GM18511 (cell line): Measurements from ENCODE around the gene CEMIP2.

Experiments
- ATAC-seq: cut with Tn5 transposase; IDR thresholded peaks from one replicate; pipeline ENCODE4 v1.9.1; 2021; ENCODE audit warnings: mild to moderate bottlenecking, moderate library complexity; ENCODE audit not compliant: unreplicated experiment

CEMIP2 gene

DNA sequence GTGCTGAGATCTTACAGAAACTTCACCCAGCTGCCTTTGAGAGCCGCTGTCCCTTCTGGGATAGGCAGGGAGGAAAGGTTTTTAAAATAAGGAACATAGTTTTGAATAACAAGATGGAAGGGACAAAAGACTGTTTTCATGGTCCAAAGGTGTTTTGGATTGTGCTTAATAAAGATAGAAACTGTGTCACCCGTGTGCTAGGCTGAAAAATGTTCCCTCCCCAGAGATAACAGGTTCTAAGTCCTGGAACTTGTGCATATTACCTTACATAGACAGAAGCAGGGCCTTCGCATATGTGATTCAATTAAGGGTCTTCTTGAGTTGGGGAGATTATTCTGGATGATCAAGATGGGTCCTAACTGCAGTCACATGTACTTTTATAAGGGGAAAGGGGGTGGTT, 1.9 kb upstream of the CEMIP2 start:
- ATAC-seq: no peak

DNA sequence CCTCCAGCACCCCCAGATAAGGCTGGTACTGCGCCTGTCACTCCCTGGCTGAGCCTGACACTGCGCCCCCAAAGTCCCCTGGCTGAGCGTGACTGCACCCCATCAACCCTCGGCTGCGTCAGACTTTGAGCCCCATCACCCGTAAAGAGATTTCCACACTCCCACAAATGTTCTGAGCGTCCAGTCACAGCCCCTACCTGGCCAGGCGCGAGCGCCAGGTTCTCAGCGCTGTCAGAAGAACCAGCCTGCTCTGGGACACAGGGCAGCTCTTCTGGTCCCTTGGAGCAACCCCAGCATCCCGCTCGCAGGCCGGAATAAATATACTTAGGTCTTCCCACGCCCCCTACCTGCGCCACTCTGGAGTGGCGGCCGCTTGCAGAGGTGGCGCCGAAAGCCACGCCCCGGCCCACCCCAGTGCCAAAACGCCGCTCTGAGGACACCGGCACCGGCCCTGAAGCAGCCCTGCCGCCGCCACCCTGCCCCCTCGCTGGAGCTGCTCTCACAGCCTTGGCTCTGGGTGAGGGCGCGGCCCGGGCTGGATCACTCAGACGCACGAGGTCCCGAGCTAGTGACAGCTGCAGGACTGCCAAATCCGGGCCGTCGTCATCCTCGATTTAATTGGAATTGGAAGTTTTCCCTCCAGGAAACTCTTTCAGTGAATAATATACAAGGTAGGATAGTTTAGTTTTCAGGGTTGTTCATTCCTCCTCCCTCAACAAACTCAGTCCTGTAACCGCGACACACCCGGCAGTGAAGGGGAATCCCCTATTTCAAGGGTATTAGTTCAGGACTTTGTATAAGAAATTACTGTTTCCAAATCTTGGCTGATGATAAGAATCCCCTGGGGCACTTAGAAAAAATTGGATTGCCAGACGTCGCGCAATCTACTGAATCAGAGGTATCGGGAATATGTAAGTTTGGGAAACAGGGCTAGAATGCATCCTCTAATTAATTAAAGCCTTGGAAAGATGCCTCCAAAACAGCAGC, 1.2 kb upstream of the CEMIP2 start:
- peak; percentile 51 for ATAC-seq

- ATAC-seq: no peak
Observed at GRCh38 chr9:71767776-71768321, 464 bp downstream of the CEMIP2 start.

- ATAC-seq: no peak
Observed at GRCh38 chr9:71767163-71767775, 1.0 kb downstream of the CEMIP2 start.

DNA sequence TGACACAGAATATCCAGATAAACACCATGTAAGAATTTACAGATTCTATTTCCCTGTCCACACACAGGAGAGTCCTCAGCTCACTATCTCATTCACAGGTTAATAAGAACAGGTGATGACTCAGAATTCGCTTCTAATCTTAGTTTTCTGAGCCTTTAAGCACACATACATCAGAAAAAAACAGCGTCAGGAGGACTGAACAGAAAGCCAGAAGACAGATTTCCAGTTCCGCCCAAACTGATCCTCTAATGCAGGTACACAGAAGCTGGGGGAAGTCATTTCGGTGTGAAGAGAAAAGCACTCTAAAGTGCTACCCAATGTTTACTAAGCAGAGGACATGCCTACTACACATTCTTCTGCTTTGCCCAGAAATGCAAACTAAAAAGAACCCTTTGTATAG, 1.6 kb downstream of the CEMIP2 start:
- no peak for ATAC-seq

DNA sequence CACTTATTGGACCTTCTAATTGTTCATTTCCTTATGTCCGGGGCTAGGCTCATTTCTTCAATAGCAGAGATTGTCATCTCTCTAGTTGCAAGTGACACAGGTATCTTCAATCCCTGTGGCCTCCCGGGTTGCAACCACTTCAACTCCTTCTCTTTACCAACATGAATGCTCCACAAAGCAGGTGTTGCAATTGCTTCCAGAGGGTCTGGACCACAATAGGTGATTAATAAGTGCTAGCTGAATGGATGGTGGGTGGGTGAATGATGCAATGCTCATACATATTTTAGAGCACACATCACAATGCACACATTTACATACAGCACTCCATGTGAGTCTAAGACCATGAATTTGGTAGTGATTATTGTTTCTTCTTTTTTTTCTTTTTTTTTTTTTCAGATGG, 2.6 kb downstream of the CEMIP2 start:
- ATAC-seq: no peak

DNA sequence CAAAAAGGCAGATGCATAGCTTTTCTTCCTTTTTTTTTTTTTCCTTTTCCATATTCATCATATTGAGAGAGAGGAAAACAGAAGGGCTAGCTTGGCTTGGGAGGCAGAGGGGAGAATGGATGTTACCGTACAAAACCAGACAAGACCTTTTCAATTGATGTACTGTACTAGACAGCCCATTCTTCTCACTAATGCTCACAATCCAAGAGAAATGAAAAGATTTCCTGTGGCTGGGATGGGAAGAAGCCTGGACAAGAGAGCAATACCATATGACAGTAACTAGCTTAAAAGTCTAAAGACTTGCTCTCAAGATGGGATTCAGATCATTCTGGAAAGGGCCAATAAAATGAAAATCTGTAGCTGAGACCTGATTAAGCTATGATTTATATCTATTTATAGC, 3.4 kb downstream of the CEMIP2 start:
- no peak for ATAC-seq

GRCh38 chr9:71764463-71764862, 3.9 kb downstream of the CEMIP2 start:
- ATAC-seq: no peak

DNA sequence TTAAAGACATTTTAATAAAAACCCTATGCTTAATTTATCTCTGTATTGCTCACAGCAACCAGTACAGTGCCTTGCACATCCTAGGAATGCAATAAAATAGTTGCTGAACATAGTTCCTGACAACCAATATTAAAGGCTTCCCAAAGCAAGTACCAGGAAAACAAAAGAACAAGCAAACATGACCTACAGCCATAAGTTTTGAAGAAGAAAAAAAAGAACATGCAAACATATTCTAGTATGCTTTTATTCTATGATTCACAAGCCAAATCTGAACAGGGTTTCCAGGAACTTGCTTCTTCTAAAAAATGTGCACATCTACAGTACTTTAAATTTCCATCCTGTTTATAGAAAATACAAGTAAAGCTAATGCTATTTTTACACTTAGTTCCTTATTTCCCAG, 4.5 kb downstream of the CEMIP2 start:
- ATAC-seq: no peak

DNA sequence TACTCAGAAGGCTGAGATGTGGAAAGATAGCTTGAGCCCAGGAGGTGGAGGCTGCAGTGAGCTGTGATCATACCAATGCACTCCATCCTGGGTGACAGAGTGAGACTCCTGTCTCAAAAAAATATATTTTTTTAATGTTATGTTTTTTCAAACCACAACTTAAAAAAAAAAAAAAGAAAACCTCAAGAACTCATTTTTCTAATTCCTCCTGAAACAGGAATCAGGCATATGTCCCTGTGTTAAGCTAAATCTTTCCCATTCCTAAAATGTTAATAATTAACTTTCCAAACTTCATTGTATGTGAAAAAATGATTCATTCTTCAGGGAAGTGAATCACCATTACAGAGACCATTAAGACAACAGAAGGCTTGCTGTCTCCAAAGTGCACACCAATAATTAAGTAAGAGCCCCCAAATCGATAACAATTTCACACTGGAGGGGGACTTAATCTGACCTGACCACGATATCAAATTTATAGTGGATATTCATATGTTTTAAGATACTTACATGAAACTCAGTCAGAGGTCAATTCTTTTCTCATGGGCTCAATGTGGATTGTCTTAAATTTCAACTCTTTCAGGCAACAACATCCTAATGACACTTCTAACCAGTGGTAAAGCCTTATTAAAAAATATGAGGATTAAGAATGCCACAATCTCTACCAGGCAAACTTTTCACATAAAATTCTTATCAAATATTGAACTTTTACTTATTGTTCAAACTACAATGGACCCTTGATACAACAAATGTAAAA, 5.2 kb downstream of the CEMIP2 start:
- ATAC-seq: no peak

- no peak for ATAC-seq
Observed at GRCh38 chr9:71761938-71762353, 6.4 kb downstream of the CEMIP2 start.

- ATAC-seq: no peak
Observed at GRCh38 chr9:71760901-71761300, 7.4 kb downstream of the CEMIP2 start.

DNA sequence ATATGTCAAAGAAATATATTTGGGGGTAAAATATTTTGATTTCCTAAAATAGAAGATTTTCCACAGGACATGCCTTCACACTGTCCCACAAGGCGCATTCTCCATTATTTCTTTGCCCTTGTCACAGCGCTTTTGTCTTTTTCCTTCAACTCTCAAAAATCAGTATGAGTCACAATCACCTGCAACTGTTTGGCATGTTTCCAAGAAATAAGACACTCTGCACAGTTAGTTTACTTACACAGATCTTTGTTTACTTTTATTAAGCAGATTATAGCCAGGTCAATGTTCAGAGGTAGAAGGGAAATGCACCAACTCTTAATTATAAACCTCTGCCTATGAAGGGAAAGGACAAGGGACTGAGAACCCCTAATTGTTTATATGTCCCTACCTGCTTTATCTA, 9.5 kb downstream of the CEMIP2 start:
- no peak for ATAC-seq

GRCh38 chr9:71758277-71758676, 10.0 kb downstream of the CEMIP2 start:
- ATAC-seq: no peak

DNA sequence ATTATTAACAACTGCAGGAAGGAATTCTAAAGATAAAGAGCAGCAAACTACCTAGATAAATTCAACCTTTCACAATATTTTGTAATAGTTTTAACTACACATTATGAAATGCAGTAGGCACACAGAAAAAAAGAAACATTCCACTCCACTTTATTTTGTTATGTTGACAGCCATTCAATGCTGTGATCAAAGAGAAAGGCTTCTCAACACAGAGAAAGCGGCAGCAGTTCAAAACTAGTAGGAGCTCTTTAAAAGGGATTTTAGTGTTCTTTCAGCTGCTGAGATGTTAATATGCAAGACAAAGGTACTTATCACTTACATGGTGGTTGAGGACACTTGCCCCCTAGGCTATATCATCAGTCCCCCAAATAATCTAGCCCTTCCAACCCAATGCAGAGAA, 11.6 kb downstream of the CEMIP2 start:
- ATAC-seq: no peak

GRCh38 chr9:71755869-71756268, 12.4 kb downstream of the CEMIP2 start:
- no peak for ATAC-seq

DNA sequence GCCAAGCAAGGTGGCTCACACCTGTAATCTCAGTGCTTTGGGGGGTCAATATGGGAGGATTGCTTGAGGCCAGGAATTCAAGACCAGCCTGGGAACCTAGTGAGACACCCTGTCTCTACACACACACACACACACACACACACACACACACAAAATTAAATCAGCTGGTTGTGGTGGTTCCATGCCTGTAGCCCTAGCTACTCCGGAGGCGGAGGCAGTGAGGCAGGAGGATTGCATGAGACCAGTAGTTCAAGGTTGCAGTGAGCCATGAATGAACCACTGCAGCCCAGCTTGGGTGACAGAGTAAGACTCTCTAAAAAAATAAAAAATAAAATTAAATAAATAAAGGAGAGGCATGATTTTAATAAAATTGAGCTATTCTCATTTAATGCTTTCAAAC, 13.1 kb downstream of the CEMIP2 start:
- ATAC-seq: no peak

DNA sequence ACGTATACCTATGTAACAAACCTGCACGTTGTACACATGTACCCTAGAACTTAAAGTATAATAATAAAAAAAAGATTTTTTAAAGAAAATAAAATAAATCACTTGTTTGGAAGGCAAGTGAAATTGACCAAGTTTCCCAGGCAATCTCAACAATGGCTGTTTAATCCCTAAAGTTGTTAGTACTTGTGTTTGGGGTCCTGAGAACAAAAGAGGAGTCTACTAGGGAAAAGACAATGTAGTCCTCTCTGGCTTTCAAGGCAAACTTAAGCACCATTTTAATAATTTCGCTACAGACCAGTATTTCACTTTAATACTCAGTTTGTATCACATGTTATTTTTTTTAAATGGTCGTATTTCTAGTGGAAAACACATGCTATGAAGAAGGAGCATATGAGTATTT, 14.2 kb downstream of the CEMIP2 start:
- no peak for ATAC-seq

DNA sequence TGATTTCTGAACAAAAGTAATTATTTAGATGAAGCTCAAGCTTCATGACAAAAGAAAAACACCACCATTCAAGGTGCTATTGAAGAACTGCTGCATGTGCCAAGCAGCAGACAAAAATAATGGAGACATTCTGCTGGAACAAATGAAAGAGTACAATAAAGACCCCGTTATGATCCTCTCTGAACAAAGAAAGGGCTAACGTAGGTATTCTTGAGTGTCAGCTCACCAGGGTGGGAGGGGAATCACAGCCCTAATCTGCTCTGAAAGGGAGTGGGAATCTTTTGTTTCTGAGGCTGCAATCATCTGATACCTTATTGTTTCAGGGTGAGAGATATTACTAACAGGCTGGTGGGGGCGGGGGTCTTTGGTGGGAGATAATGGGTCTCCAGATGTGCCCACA, 15.4 kb downstream of the CEMIP2 start:
- no peak for ATAC-seq

DNA sequence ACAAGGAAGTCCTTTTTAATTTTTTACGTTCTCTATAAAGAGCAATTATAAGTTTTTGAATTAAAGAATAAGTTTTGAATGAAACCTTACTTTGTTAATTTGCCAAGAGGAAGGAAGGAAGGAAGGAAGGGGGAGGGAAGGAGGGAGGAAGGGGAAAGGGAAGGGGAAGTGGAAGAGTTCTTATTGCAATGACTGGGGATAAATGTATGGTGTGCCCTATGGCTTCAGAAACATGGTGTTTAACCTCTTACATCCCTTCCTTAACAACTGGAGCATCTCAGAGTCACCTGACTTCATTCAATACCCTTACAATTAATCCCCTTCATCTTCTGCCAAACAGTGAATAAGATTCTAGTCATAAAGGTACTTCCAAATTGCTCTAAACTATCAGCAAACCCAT, 16.0 kb downstream of the CEMIP2 start:
- no peak for ATAC-seq

DNA sequence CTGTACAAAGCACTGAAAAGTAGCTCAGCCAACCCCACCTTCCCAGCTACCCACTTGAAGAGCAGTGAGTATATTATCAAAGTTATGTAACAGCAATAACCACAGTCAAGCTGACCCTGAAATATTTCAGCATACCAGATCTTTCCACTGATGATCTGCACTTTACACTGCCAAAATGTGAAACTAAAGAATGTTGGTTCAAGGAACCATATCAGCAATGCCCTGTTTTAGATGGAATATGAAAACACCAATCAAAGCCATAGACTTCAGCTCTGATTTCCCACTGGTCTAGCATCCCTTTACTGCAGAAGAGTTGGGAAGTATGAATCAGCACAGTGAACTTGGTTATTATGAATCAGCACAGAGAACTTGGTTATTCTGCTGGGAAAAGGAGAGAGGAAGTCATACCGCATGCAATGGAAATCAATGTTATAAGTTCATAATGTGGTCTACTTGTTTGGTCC, 20.0 kb downstream of the CEMIP2 start:
- ATAC-seq: no peak
